Measurements from ENCODE around the gene SLC4A1AP.
A peak's percentile ranks its signal among the peaks of the same experiment; 100 is the strongest.
"Not testable (repeated sequence)": the region's sequence is repeated elsewhere in the genome, so short reads cannot be mapped to it uniquely, and the experiment has no call there.

The SLC4A1AP gene

GRCh38 chr2:27652341-27652740 is 11.3 kb upstream of the SLC4A1AP start:
- DNase-seq, result no peak

GRCh38 chr2:27652790-27653189 is 10.9 kb upstream of the SLC4A1AP start:
- no peak for DNase-seq

- DNase-seq, result no peak
Measured at GRCh38 chr2:27653397-27653796, 10.3 kb upstream of the SLC4A1AP start.

GRCh38 chr2:27655155-27655951 is 8.3 kb upstream of the SLC4A1AP start:
- no peak for DNase-seq

GRCh38 chr2:27661371-27661770 is 2.3 kb upstream of the SLC4A1AP start:
- no peak for DNase-seq

- no peak for DNase-seq
Measured at GRCh38 chr2:27664154-27664574, 475 bp downstream of the SLC4A1AP start.

GRCh38 chr2:27664622-27665363 is 1.1 kb downstream of the SLC4A1AP start:
- DNase-seq, result no peak

GRCh38 chr2:27667446-27667845 is 3.8 kb downstream of the SLC4A1AP start:
- no peak for DNase-seq

GRCh38 chr2:27671235-27671634 is 7.5 kb downstream of the SLC4A1AP start:
- DNase-seq, result no peak

- no peak for DNase-seq
Measured at GRCh38 chr2:27672723-27673486, 9.2 kb downstream of the SLC4A1AP start.

- DNase-seq, result no peak
Measured at GRCh38 chr2:27680571-27680970, 16.9 kb downstream of the SLC4A1AP start.

- DNase-seq, result no peak
Measured at GRCh38 chr2:27681841-27682240, 18.2 kb downstream of the SLC4A1AP start.

GRCh38 chr2:27682334-27682771 is 18.7 kb downstream of the SLC4A1AP start:
- not testable (repeated sequence) for DNase-seq

- DNase-seq, result peak; percentile 76
Measured at GRCh38 chr2:27683390-27684071, 19.8 kb downstream of the SLC4A1AP start.

- DNase-seq, result not testable (repeated sequence)
Measured at GRCh38 chr2:27685006-27685405, 21.3 kb downstream of the SLC4A1AP start.

GRCh38 chr2:27685577-27685976 is 21.9 kb downstream of the SLC4A1AP start:
- DNase-seq, result no peak

- DNase-seq, result no peak
Measured at GRCh38 chr2:27687232-27687631, 23.5 kb downstream of the SLC4A1AP start.

- no peak for DNase-seq
Measured at GRCh38 chr2:27689424-27689823, 25.7 kb downstream of the SLC4A1AP start.

- no peak for DNase-seq
Measured at GRCh38 chr2:27690052-27690451, 26.4 kb downstream of the SLC4A1AP start.

- no peak for DNase-seq
Measured at GRCh38 chr2:27697660-27698059, 34.0 kb downstream of the SLC4A1AP start.

GRCh38 chr2:27701676-27702075 is 38.0 kb downstream of the SLC4A1AP start:
- DNase-seq, result no peak

GRCh38 chr2:27702302-27702701 is 38.6 kb downstream of the SLC4A1AP start:
- no peak for DNase-seq

Data from NCI-H446 treated with DMSO at 0.1 percent for 48 hours (cell line).